HG03097 (cell line): ENCODE results near the gene PDZD4.

Experiments used
- ATAC-seq: cut with Tn5 transposase; IDR thresholded peaks from one replicate; pipeline ENCODE4 v1.9.1; 2021; ENCODE audit not compliant: unreplicated experiment, low FRiP score

PDZD4 gene

DNA sequence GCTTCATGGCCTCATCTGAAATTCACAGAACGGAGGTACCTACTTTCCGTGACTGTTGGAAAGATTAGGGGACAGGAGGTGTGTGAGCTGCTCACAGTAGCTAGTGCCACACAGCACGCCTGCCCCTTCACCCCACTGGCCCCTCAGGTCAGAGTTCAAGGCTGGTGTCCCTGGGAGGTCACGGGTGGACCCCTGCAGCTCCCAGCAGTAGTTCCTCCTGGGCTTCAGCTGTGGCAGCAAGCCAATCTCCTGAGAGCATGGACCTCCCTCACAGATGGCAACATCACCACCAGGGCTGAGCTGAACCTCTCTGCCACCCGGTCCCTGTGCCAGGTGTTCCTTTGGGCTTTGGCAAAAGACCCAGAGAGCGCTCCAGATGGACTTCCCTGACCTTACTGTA is 38.0 kb downstream of the PDZD4 start:
- ATAC-seq, result no peak

DNA sequence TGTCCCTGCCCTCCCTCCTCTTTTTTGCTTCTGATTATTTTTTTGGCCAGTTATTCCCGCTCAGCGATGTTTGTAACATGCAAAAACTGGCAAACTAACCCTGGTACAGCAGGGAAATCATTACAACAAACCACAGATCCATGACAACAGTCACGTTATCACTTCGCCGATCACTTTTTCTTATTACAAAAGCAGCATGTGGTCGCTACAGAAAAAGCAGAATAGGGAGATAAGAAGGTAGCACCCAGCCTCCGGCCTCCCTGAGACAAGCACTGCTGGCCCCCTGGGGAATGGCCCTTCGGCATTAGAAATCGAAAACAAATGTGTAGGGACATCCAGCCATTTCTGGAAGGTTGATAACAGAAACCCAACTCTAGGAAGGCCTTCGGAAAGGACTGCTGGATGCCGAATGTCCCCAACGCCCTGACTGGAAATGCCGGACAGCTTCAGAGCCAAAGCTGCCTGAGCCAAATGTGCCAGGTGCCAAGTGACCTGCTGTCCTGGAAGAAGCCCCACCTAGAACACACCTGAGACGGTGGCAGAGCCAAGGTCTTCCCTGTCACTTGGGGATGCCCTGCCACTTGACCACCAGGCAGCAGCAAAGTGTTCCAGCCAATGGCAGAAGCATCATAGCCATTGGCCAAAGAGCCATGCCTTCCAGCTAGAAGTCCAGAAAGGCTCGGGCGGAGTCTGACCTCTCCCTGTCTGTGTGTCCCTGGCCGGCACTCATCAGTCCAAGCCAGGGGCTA is 39.1 kb downstream of the PDZD4 start:
- ATAC-seq, result no peak

DNA sequence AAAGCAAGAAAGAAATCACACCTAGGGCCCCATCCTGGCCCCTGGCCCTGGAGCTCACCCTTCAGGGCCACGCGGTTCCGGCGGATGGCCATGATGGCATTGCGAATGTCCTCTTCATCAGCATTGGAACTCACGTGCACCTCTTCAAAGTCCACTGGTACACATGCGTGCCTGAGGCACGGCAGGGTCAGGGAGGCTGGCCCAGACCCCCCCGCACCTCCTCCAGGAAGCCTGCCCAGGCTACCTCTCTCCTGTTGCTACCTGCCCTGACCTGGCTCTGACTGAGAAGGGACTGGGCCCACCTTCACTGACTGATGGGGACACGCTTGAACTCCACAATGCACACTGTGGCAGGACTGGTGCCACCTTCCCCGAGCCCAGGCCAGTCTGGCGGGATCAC is 40.7 kb downstream of the PDZD4 start:
- ATAC-seq, result no peak

DNA sequence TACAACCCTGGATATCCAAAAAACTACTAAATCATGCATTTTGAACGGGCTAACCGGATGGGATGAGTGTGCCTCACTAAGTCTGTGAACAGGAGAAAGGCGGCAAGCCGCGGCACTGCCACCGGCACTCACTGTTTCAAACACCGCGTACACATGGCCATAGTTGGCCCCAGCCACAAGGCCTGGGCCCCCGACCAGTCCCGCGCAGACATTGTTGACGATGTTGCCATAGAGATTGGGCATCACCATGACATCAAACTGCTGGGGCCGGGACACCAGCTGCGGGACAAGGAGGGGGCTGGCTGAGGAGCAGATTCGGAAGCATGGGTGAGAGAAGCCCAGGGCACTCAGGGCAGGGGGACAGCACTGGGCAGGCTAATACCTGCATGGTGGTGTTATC is 43.7 kb downstream of the PDZD4 start:
- ATAC-seq, result no peak

DNA sequence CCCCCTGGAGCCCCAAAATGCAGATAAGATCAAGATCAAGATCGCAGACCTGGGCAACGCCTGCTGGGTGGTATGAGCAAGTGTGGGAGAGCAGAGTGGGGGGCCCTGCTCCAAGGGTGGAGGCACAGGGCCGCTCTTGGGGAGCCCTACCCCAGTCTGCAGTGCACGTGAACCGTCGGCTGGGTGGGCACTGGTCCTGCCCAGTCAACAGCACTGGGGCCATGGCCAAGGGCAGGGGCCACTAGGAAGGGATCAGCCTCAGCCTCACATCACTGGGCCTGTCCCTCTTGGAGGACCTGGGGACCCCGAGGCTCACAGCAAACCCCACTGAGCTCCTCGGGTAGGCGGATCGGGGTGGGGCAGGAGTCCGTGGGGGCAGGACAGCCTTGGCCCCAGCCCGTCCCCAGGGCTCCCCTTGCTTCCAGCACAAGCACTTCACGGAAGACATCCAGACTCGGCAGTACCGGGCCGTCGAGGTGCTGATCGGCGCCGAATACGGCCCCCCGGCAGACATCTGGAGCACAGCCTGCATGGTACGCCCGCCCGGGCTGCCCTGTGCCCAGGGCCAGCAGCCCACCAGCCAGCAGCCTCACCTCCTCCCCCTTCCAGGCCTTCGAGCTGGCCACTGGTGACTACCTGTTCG is 45.9 kb downstream of the PDZD4 start:
- ATAC-seq, result no peak

DNA sequence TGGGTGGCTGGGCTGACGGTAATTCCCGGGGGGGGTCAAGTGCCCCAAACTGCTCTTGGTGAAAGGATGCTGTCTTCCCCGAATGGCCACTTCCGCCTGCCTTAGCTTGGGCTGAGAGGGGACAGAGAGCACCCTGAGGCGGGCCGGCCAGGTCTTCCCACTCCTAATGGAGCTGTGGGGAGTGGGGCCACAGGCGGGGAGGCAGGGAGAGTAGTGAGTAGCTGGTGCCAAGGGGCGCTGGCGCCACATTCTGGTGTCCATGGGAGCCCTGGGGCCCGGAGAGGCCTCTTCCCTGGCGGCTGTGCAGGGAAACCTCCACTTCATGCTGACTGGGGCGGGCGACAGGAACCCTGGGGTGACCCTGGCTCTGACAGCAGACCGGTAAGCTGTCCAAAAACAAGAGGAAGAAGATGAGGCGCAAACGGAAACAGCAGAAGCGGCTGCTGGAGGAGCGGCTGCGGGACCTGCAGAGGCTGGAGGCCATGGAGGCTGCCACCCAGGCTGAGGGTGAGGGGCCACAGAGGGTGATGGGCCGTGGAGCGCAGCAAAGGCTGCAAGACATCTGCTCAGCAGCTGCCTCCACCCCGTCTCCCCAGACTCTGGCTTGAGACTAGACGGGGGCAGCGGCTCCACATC is 46.8 kb downstream of the PDZD4 start:
- no peak for ATAC-seq

DNA sequence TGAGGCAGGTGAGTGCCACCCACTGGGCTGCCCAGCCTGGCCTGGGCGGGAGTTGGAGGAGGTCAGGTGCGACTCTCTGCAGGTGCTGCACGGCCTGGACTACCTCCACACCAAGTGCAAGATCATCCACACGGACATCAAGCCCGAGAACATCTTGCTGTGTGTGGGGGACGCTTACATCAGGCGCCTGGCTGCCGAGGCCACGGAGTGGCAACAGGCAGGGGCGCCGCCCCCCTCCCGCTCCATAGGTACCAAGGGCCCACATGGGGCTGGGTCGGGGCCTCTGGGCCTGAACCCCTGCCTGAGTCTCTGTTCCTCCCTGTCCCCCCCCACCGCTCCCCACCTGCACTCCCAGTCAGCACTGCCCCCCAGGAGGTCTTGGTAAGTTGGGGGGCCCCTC is 47.5 kb downstream of the PDZD4 start:
- ATAC-seq, result no peak

DNA sequence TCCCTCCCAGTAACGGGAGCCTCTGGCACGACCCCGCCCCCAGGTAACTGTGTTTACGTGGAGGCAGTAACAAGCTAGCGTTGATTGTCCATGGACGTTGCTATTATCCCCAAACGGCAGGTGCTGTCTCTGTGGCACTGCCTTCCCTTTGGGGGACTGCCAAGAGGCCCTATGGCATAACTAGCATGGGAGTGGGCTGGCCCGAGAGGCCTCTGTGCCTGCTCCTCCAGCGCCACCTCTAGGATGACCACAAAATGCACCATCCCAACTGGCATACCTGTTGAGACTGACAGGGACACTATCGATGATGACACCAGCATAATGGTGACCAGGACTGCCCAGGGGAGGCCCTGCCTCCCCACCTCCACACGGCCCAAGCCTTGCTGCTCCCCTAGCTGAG is 48.0 kb downstream of the PDZD4 start:
- ATAC-seq, result no peak

DNA sequence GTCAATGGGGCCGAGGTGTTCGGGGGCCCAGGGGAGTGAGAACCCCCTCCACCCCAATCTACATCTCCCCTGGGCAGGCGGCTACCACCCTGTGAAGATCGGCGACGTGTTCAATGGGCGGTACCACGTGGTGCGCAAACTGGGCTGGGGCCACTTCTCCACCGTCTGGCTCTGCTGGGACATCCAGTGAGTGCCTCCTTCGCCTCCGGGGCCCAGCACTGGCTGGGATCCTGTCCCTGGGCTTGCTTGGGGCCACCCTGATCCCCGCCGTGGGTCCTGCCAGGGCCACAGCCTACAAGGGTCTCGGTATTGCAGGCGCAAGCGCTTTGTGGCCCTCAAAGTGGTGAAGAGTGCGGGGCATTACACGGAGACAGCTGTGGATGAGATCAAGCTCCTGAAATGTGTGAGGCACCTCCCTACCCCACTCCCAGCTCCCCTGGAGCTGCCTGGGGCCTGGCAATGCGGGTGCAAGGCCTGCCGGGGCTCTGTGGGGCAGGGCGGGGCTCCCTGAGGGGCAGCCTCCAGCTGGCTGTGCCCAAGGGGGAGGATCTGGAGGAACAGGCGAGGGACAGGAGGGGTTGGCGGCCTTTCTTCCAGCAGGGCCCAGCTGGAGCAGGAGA is 48.8 kb downstream of the PDZD4 start:
- ATAC-seq, result no peak

DNA sequence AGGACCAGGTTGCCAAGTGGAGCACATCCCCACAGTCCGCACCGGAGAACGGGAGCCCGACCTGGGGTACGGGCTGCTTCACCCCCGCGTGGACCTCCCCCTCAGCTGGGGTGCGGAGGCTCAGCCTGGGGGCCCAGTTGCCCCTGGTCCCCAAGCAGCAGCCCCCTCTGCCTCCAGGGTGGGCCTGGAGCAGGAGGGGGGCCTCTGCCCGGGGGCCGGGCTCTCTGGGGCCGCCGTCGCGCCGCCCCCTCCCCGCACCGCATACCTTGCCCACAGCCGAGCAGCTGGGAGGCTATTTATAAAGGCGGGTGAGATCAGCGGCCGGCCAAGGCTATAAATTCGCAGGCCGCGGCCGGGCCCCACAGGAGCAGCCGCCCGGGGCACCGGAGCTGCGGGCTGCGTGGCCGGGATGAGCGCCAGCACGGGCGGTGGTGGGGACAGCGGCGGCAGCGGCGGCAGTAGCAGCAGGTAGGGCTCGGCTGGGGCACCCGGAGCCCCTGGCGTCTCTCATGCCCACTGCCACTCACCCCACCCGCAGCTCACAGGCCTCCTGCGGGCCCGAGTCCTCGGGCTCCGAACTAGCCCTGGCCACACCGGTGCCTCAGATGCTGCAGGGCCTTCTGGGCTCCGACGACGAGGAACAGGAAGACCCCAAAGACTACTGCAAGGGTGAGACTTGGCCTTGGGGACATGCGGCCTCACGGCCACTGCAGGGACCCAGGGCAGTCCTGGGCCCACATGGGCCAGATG is 49.5 kb downstream of the PDZD4 start, which contains the start of gene SRPK3:
Gene SRPK3, plus strand, starts transcription at position 364 of the 750 bp plus-strand sequence. Its CDS starts 46 bp downstream, at position 410.
- no peak for ATAC-seq

DNA sequence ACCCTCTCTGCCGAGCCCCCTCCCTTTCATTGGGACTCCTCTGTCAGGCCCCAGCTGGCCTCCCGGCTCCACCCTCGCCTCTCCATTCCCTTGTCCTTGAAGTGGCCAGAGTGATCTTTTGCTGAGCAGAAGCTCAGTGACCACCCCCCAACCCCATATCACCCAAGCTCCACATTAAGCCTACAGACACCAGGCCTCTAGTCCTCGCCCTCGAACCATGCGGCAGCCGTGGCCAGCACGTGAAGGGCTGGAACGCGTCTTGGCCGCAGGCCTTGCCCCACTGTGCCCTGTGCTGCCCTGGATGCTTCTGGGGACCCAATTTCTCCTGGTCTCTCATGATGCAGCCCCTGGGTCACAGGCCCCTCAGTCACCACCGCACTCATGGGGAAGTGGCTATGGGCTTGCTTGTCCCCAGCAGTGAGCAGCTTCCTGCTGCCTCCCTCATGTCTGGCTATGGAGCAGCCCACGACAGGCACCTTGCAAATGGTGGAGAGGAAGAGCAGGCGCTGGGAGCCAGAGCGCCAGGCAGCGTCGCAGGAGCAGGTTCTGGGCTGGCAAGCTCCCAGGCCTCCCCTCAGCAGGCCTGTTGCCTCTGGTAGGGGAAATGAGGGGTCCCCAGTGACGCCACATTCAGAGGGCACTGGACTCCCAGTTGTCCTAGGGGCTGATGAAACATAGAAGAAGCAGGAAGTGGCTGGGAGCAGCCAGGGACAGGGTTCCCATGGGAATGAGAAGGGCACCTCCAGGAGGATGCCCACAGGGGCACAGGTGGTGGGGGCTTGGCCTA is 50.3 kb downstream of the PDZD4 start:
- ATAC-seq, result no peak

DNA sequence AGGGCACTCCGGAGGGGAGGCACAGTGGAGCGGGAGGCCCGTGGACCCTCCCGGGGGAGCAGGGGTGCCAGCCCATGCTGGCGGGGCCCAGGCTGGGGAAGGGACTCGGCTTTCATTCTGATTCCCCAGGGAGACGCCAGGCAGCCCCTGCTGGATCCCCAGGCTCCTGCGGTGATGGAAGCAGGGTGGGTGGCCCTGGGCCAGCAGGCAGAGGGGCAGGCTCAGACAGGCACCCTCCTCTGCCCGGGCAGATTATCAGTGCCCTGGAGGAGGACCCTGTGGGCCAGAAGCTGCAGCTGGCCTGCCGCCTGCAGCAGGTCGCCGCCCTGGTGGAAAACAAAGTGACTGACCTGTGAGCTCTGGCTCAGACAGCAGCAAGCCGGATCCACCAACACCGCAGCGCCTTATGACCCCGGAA is 51.7 kb downstream of the PDZD4 start:
- ATAC-seq, result no peak

DNA sequence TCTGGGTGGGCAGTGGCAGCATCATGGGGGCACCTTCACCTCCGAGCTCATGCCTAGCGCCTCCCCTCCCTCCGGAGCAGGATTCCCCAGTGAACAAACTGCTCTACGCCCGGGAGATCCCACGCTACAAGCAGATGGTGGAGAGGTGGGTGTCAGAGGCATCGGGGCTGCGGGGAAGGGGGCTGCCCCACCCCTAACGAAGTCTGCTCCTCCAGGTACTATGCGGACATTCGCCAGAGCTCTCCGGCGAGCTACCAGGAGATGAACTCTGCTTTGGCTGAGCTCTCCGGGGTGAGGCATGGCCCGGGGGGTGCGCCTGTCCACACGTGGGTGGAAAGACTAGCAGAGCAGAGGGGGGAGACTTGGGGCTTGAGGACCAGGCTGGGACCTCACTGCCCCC is 52.2 kb downstream of the PDZD4 start:
- ATAC-seq, result no peak

DNA sequence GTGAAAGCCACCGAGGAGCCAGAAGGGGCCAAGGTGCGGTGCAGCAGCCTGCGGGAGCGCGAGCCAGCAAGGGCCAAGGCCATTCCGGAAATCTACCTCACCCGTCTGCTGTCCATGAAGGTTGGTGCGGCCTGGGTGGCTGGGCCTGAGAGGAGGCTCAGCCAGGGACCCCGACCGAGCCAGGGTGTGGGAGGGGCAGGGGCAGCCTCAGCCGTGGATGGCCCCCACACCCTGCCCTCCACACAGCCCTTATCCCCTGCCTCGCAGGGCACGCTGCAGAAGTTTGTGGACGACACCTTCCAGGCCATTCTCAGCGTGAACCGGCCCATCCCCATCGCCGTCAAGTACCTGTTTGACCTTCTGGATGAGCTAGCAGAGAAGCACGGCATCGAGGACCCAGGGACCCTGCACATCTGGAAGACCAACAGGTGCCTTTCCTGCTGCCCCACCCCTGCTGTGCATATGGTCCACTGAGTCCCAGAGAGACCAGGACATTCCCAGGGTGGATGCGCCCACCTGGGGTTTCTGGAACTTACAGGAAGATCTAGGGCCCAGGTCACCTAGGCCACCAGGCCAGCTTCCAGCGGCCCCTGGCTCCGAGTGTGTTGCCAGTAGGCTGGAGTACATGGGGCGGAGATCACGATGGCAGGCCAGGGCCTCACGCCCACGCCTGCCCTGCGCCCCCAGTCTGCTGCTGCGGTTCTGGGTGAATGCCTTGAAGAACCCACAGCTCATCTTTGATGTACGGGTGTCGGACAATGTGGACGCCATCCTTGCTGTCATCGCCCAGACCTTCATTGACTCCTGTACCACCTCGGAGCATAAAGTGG is 52.9 kb downstream of the PDZD4 start:
- no peak for ATAC-seq

DNA sequence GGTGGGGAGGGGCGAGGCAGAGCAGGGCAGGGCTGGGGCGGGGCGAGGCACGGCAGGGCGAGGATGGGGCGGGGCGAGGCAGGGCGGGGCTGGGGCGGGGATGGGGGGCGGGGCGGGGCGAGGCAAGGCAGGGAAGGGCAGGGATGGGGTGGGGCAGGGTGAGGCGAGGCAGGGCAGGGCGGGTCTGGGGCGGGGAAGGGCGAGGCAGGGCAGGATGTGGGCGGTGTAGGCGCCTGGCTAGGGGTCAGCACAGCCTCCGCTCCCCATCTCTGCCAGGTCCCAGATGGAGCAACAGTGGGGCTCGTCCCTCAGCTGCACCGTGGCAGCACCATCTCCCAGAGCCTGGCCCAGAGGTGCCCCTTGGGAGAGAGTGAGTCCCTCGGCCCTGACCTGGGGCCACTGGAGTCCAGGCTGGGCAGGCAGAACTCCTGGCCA is 53.7 kb downstream of the PDZD4 start:
- no peak for ATAC-seq

DNA sequence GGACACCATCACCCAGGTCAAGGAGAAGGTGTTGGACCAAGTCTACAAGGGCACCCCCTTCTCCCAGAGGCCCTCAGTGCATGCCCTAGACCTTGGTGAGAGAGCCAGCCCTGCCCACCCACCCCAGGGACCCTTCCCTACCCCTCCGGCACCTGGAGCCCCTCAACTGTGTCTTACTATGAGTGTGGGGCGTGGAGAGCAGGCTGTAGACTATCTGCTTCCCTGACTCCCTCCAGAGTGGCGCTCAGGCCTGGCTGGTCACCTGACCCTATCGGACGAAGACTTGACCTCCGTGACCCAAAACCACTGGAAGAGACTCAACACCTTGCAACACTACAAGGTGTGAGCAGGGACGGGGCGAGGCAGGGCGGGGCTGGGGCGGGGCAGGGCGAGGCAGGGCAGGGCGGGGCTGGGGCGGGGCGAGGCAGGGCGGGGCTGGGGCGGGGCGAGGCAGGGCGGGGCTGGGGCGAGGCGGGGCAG is 54.2 kb downstream of the PDZD4 start:
- ATAC-seq, result no peak

DNA sequence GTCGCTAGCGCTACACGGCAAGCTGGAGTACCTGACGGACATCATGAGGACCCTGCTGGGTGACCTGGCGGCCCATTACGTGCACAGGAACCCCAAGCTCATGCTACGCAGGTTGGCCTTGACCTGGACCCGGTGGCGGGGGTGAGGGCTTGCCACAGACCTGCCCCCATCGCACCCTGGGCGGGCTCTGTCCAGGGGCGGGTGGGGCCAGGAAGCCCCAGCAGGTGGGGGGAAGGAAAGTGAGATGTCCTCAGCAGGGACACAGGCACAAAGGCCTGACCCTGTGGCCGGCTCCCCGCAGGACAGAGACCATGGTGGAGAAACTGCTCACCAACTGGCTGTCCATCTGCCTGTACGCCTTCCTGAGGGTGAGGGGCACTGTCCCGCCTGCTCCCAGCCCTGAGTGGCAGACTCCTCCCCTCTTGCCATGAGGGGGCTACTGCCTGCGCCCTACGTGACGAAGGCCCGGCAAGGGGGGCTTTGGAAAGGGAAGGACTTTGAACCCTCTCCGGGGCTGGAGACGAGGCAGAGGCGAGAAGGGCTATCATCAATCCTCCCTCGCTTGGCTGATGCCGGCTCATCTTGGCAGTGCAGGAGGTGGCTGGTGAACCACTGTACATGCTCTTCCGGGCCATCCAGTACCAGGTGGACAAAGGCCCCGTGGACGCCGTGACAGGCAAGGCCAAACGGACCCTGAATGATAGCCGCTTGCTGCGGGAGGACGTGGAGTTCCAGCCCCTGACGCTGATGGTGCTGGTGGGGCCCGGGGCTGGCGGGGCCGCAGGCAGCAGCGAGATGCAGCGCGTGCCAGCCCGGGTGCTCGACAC is 54.8 kb downstream of the PDZD4 start:
- no peak for ATAC-seq
